ENCODE results near the gene EIPR1. TPM values are rescaled to one million over a fixed set of nuclear protein-coding genes. Genes with fewer than 3 reads are reported as not detected.

Gene EIPR1
- total RNA-seq, 1 experiment from 2014 or later, result 27.8 TPM

DNA sequence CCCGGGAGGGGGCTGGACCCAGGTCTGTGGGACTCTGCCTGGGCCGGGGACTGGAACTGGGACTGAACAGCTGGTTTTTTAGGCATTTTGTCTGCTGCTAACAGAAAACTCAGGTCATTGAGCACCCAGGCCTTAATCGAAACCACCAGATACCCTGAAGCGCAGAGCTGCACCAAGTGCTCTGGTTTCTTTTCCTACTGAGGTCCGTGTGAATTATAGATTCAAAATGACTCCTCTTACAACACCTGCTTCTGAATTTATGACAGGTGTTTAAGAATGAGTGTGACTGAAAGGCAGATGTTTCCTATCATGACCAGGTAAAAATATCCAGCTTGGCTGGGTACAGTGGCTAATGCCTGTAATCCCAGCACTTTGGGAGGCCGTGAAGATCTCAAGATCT is 49.7 kb upstream of the EIPR1 start:
- Histone ChIP-seq H3K79me1 (ENCODE audit: insufficient read depth, low read depth, low read length, poor library complexity, severe bottlenecking) (no peaks in the 10 kb centered on the region), H3K27ac (ENCODE audit: insufficient read length, low read depth, low read length) (no peak overlapping the region), H3K9ac (ENCODE audit: extremely low read depth, insufficient read length, low read length) (no peak overlapping the region), H4K8ac (replicated peaks; ENCODE audit: insufficient read length, low read depth, low read length) (no peak overlapping the region), H3K27me3 (ENCODE audit: insufficient read depth, low read length) (no peaks in the 10 kb centered on the region), H3K23me2 (ENCODE audit: insufficient read length, low read depth, low read length, poor library complexity, severe bottlenecking) (no peaks in the 10 kb centered on the region), H3K56ac (ENCODE audit: insufficient read length, low read depth, low read length) (no peak overlapping the region), H3K14ac (ENCODE audit: insufficient read depth, low read length) (no peak overlapping the region), H2BK5ac (ENCODE audit: insufficient read length, low read length) (no peak overlapping the region), H3K9me3 (ENCODE audit: control insufficient read depth, low read depth, low read length) (no peaks in the 10 kb centered on the region), H4K20me1 (ENCODE audit: control insufficient read depth, insufficient read depth, insufficient read length) (no peaks in the 10 kb centered on the region), H3K79me2 (ENCODE audit: insufficient read depth, low read length) (no peaks in the 10 kb centered on the region), H3K23ac (ENCODE audit: insufficient read length, low read depth, low read length) (no peak overlapping the region), H2BK12ac (ENCODE audit: insufficient read length, low read depth, low read length) (no peak overlapping the region), H3K4me1 (ENCODE audit: insufficient read depth, low read length) (no peaks in the 10 kb centered on the region), H2BK20ac (ENCODE audit: low read depth, low read length, poor library complexity, severe bottlenecking) (no peak overlapping the region), H2AFZ (ENCODE audit: low read length) (no peak overlapping the region), H4K5ac (ENCODE audit: insufficient read length, low read depth, low read length) (no peak overlapping the region), H3K4me2 (ENCODE audit: insufficient read depth, insufficient read length, low read length) (no peak overlapping the region), H4K91ac (ENCODE audit: insufficient read length, low read depth, low read length) (no peak overlapping the region), H2BK120ac (ENCODE audit: low read depth, low read length, poor library complexity, severe bottlenecking) (no peak overlapping the region), H2BK15ac (ENCODE audit: low read depth, low read length) (no peak overlapping the region), H2AK5ac (ENCODE audit: insufficient read length, low read length) (no peak overlapping the region), H3K4ac (ENCODE audit: low read depth, low read length) (no peak overlapping the region), H3T11ph (ENCODE audit: low read length) (no peak overlapping the region), H3K18ac (ENCODE audit: insufficient read length, low read depth, low read length) (no peak overlapping the region)
- Mint-ChIP-seq H3K27me3 (ENCODE audit: low read depth) (no peaks in the 10 kb centered on the region), H3K4me3 (no peak overlapping the region), H3K27ac (no peak overlapping the region; a peak in 1 of 7 replicates), H3K4me1 (no peaks in the 10 kb centered on the region; a peak in 1 of 4 replicates), H3K9me3 (no peaks in the 10 kb centered on the region), H3K36me3 (ENCODE audit: insufficient read depth in 1 of 3, low read depth in 3 of 3) (peaks cover 15 to 48% (median 35%) of the 10 kb centered on the region in 3 experiments; a peak in 6 of 7 replicates)
- TF ChIP-seq, protein P1, sequence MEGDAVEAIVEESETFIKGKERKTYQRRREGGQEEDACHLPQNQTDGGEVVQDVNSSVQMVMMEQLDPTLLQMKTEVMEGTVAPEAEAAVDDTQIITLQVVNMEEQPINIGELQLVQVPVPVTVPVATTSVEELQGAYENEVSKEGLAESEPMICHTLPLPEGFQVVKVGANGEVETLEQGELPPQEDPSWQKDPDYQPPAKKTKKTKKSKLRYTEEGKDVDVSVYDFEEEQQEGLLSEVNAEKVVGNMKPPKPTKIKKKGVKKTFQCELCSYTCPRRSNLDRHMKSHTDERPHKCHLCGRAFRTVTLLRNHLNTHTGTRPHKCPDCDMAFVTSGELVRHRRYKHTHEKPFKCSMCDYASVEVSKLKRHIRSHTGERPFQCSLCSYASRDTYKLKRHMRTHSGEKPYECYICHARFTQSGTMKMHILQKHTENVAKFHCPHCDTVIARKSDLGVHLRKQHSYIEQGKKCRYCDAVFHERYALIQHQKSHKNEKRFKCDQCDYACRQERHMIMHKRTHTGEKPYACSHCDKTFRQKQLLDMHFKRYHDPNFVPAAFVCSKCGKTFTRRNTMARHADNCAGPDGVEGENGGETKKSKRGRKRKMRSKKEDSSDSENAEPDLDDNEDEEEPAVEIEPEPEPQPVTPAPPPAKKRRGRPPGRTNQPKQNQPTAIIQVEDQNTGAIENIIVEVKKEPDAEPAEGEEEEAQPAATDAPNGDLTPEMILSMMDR (conservative IDR thresholded peaks at IDR 0.05), result no peak
- WGBS (ENCODE audit: extremely low coverage, insufficient read length, low lambda C conversion rate), result no CpG with 5 or more reads among the region's 6 CpGs
- DNase-seq, result no peak
